HG02943 (cell line): Measurements from ENCODE around the gene C3orf20.

Source experiments
- ATAC-seq: cut with Tn5 transposase; IDR thresholded peaks from one replicate; pipeline ENCODE4 v1.9.1; 2021; ENCODE audit warnings: mild to moderate bottlenecking, low read depth, moderate library complexity; ENCODE audit not compliant: unreplicated experiment

The C3orf20 gene

DNA sequence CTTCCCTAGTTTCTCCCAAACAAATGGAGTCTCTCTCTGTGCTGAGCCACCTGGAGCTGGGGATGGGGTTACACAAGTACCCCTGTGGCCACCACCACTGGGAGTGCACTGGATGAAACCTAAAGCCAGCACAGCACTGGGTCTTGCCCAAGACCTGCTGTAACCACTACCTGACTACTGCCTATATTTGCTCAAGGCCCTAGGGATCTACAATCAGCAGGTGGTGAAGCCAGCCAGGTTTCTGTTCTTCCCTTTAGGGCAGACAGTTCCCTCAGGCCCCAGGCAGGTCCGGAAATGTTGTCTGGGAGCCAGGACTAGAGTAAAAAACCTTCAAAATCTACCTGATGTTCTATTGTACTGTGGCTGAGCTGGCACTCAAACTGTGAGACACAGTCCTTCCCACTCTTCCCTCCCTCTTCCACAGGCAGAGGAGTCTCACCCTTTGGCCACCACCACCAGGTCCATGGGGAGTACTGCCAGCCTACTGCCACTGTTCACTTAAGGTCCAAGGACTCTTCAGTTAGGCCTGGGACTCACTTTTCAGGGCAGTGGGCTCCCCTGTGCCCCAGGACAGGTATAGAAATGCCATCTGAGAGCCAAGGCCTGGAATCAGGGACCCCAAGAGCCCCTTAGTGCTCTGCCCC, 23.8 kb downstream of the C3orf20 start:
- no peak for ATAC-seq

DNA sequence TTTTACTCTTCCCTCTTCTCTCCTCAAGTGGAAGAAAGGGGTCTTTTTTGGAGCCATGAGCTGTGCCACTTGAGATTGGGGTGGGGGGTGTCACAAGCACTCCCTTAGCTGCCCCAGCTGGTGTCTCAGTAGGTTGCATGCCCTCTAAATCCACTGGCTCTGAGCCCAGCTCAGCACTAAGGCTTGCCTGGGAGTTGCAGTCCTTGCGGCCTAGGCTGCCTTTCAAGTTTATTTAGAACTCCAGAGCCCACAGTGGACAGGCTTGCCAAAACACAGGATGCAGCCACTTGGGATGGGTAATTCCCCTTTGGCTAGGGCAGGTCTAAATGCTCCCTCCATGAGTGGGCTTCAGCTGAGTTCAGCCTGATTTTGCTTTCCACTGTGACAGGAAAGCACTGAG, 24.7 kb downstream of the C3orf20 start:
- ATAC-seq, result no peak

DNA sequence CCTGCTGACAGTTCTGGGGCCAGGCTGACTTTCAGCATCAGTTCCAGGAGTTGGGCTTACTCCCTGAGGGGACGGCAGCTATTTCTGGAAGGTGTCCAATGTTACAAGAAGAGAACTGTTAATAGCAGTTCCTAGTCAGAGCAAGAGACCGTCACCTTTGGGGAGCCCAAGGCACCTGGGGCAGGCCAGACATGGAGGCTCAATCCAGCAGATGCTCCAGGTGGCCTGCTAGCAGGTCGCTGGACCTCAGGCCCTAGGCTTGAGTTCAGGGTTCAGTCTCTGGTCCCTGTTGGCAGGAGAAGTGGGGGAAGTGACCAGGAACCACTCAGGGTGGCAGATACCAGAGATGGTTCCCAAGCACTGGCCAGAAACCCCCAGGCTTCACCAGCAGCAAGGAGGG, 25.9 kb downstream of the C3orf20 start:
- ATAC-seq, result no peak

DNA sequence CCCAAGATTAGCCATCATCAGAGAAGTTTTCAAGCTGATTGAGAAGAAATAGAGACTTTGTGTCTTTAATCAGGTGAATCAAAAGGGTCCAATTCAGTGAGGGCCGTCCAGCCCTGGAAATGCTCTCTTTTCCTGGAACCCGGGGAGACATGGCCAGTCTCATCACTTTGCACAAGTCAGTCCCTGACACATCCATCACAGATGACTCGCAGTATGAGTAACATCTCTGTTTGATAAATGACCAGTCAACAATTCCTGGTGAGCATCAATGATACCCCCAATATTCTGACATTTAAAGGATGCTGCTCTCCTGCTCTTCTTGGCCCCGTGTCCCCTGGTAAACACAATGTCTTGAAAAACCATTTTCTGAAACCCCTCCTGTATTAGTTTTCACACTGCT, 26.7 kb downstream of the C3orf20 start:
- no peak for ATAC-seq

DNA sequence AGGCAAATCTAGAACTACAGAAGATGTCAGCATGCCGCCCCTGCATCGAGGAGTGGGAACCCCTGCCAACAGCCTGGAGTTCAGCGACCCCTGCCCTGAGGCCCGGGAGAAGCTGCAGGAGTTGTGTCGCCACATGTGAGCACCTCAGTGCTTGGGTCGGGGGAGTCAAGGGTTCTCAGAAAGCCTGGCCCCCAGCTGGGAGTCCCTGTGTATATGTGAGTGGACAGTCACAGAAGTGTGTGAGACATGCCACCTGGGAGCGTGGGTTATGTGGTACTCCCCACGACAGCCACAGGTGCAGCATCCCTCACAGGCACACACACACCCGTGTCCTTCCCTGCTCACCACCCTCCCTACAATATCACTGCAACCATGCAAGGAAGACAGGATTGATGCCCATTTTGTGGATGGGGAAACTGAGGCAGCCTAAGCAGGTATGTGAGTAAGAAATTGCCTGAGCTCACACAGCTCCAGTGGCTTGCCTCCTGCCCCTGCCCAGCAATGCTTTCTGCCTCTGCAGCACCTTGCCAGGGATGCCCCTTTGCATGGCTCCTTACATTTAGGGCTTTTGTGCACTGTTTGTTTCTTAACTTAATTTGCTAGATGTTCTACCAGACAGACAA, 28.3 kb downstream of the C3orf20 start:
- no peak for ATAC-seq

DNA sequence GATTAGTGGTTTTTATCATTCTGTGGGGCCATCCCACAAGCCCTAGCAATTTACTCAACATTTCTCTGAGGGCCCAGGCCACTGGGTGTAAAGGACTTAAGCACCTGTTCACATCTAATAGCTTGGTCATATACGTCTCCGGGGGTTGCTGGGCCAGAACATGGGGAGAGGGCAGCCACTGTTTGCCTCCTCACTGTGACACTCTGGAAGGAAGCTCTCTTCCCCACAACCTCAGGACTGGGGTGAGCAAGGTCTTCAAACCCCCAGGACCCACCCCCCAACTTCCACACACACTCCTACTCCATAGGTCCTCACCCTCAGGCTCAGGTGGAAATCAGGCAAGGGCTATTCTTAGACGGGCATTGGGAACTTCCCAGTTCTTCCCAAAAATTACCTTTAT, 28.9 kb downstream of the C3orf20 start:
- ATAC-seq, result no peak

DNA sequence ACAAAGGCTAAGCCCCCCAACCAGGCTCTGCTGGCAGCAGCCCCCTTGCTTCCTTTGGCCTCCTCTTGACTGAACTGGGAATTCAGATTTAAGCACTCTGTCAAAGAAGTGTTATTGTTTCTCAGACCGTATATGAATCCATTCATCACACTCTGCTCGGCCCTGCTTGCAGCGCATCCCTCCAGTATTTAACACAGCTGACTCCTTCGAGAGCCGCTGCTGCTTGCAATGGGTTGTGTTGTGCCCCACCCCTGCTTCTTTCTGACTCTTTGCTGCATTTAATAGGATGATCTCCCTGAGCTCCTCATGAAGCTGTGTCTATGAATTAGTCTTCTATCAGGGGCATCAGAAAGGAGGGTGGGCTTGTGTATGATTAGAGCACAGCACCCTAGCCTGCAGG, 31.2 kb downstream of the C3orf20 start:
- no peak for ATAC-seq

DNA sequence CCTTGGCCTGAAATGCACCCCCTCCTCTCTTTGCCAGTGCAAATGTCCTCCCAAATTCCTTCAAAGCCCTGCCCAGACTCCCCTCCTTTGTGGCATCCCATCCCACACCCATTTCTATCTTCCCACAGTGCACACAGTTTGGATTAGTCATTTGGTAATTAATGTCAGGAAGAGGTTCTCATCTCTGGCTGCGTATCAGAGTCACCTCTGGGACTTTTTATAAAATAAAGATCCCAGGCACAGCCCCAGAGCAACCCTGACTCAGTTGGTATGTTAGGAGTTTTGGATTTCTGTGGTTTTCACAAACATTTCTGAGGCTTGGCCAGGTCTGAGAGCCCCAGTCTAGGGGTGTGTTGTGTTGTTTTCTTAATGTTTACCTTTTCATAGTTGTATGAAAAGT, 41.6 kb downstream of the C3orf20 start:
- no peak for ATAC-seq

DNA sequence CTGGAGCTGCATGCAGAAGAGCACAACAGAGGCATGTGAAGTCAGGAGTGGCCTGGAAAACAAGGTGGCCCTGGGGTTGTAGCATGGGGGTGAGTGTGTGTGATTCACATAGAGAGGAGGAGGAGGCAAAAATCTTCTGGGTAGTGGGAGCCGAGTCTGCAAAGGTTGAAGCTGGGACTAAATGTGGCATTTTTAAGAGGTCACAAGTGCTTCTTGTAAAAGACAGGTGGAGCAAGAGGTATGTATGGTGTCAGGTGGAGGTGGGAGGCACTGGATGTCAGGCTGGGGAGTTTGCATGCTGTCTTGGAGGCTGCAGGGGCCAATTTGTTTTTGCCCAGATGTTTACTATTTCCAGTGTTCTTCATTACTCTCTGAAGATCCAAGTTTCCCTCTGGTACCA, 42.4 kb downstream of the C3orf20 start:
- ATAC-seq, result no peak

DNA sequence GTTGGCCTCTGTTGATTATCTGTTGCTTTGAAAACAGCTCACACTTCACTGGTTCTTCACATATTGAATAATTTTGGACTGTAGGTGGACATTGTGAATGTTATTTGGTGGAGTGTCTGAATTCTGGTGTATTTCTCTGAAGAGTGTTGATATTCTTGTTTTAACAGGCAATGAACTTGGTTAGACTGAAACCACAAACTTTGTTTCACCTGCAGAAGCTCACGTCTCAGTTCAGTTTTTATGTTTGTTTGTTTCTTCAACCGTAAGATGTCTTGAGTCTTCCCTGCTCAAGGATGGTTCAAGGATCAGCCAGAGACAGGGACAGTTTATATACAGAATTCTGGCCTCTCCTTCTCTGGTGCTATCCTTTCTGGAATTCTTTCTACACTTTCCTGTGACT, 43.6 kb downstream of the C3orf20 start:
- no peak for ATAC-seq

DNA sequence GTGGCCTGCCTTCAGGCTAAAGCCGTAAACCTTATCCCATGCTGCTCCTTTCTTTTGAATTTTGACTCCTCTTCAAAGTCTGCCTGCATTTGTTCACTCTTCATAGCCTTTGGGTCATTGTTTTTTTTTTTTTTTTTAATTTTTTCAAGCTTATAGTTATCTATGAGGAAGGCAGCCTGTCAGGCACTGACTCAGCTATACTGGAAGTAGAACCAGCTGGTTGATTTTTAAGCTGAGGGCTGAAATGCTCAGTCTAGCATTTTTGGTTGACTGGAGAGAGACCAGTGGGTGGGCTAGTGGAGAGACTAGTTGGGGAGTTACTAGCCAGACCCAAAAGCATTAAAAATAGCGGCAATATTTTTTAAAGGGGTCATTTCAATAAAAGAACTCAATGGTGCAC, 44.1 kb downstream of the C3orf20 start:
- ATAC-seq, result no peak

DNA sequence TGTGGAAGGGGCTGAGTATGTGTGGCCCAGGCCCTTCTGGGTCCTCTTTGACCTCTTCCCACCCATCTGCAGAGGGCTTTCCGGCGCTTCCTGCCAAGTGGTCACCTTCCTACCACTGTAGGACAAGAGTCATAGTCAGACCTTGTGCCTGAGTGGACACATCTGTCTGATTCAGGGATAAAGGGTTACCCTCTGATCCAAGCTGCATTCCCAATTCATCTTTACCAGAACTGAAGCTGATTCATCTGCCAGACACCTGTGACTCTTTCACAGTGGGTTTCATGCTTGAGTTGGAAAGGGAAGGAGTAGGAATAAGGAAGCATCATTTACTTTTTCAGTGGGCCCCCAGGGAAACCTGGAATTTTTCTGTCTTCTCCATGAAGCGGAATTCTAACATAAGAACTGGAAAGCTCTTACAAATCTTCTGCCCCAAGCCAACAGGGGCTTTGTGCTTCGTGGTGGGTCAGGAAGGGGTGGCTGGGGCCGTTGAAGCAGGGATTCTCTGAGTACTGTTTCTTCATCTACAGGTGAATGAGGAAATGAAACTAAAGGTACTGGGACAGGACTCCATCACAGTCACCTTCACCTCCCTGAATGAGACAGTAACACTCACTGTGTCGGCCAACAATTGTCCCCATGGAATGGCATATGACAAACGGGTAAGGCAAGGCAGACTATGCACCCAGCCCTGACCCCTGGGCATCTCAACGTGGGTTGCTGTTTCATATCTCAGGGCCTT, 46.4 kb downstream of the C3orf20 start:
- no peak for ATAC-seq

DNA sequence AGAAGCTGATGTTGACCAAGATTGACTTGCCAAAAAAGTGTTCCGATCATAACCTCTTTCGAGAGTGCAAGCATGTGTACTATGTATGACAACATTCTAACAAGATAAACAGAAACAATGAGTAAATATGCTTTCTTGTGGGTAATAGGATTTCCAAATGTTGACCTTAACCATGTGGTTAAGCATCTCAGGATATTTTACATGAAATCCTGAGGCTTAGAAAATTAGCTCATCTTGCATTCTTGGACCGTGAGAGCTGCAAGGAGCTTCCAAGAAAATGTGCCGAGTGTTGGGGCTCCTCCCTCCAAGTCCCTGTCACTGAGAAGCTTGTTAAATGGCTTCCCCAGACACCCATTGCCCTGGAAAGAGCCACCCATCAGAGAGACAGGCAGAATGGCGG, 50.1 kb downstream of the C3orf20 start:
- ATAC-seq, result no peak

DNA sequence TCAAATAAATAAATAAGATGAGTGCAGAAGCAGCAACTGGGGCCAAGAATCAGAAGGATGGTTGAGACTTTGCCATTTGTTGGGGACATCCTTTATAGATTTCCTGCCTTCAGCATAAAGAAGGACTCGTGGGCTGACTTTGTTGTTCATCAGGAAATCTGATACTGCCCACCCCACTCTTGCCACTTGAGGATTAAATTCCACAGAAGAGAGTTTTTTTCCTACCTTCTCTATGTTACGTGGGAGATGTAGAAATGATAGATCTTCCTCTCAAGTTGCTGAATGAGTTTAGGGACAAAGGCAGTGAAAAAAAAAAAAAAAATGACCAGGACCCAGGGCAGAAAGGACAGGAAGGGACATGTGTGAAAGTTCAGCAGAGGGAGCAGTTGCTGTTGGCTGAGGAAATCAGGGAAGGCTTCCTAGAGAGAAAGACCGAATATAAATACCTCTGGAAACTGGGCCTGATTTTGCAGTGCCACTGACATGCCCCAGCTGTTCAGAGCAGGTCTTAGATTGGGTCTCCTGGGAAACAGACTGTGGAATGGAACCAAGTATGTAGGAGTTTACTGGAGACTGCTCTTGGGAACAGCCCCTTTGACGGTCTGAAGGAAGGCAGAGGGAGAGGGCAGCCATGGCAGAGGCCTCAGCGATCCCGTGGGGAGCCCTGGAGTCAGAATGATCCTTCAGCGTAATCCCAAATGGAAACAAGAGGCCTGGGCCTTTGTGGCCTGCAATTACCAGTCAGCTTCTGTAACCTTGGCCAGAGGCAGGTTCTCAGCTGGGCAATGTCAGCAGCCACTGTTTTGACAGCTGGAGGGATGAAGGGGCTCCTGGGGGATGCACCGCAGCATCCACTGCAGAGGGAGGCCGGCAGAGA, 50.9 kb downstream of the C3orf20 start:
- no peak for ATAC-seq

DNA sequence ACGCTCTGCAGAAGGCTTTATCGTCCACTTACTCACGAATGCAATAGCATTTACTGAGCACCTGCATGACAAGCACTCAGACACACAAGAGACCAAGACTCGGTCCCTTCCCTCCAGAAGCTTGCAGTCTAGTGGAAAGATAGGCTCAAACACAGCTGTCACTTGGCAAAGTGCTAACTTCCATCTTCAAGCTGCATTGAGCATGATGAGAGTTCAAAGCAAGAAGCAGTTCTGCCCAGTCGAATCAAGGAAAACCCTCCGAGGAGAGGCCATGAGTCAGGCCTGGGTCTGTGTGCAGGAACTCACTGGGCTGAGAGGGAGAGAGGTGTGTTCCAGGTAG, 51.5 kb downstream of the C3orf20 start:
- ATAC-seq, result no peak

DNA sequence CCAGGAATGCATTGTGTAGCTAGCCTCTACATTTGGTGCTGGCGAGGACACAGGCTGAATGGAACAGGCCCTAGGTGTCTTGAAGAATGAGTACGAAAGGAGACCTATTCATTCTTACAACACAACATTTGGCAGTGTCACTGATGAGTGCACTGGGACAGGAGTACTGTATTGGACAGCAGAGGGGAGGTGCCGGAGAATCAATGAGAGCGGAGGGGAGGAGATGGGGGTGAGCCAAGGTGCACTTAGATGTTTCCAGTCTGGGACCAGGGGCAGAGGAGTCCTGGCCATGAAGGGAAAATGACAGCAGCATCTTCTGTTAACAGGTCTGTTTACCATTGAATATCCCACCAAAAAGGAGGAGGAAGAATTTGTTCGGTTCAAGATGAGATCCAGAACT, 53.2 kb downstream of the C3orf20 start:
- no peak for ATAC-seq

DNA sequence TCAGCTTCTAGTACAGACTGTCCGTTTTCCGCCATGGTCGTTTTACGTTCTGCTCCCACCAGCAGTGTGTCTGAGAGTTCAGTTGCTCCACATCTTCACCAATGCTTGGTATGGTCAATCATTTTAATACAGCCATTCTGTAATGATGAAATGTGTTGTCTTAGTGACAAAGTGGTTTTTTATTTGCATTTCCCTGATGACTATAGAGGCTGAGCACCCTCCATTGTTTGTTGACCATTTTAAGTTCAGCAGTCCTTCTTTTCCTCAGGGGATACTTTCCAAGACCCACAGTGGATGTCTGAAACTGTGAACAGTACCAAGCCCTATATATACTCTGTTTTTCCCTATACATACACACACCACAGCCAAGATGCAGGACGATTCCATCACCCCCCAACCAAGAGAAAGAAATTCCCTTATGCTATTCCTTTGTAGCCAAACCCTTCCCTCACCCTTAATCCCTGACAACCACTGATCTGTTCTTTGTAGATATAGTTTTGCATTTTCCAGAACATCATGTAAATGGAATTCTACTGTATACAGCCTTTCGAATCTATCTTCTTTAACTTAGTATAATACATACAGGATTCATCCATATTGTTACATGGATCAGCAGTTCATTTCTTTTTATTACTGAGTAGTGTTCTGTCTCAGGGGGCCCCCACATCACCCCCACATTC, 55.9 kb downstream of the C3orf20 start:
- no peak for ATAC-seq

DNA sequence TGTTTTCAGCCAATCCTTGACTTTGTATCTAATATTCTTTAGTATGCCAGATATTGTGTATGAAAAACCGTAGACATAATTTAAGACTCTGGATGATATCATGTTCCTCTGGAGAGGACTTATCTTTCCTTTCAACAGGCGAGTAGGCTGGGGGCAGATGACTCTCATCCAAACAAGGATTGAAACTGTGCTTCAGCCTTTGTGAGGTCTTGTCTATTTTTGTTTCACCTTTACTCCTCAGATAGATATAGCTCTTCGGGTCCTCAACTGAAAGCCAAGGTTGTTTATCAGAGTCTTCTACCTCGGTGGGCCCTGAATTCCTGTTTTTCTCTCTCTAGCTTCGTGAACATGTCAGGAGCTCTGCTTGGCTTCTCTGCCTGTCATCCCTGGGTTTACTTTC, 66.0 kb downstream of the C3orf20 start:
- no peak for ATAC-seq

DNA sequence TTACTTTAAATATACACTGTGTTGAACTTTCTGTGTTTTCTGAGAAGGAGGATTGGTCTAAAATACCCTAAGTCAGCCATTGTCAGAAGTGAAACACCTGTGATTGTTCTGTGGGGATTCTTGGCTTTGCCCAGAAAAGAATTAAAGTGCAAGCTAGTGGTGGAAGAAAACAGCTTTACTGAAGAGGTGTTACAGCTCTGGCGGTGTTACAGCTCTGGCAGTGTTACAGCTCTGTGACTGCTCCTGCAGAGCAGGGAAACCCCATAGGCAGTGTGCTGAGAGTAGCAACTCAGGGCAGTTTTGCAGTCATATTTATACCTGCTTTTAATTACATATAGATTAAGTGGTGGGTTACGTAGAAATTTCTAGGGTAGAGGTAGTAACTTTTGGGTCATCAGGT, 66.6 kb downstream of the C3orf20 start:
- ATAC-seq, result no peak

DNA sequence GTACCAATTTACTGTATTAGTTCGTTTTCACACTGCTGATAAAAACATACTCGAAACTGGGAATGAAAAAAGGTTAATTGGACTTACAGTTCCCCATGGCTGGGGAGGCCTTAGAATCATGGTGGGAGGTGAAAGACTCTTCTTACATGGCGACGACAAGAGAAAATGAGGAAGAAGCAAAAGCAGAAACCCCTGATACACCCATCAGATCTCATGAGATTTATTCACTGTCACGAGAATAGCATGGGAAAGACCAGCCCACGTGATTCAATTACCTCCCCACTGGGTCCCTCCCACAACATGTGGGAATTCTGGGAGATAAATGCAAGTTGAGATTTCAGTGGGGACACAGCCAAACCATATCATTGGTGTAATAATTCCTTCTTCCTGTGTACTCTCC, 69.6 kb downstream of the C3orf20 start:
- no peak for ATAC-seq

DNA sequence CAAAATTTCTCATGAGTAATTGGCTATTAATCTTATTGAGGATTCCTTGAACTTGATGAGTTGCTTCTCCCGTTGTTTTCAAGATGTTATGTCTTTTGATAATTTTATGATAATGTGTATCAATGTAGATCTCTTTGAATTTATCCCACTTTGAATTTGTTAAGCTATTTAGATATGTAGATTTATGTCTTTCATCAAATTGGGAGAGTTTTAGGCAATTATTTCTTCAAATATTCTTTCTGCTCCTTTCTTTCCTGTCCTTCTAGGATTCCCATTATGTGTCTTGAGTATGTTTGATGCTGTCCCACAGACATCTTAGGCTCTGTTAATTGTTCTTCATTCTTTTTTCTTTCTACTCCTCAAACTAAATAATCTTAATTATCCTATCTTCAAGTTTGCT, 75.7 kb downstream of the C3orf20 start:
- ATAC-seq, result no peak
